B cell (primary cell): ENCODE results near the gene RAD50. TPM values are rescaled to one million over a fixed set of nuclear protein-coding genes. Genes with fewer than 3 reads are reported as not detected.

Source experiments
- ATAC-seq: fragments of 200-7000 bp; cut with Tn5 transposase; one replicate; pipeline ENCODE4 v1.10.0; 2021; ENCODE audit warnings: low read depth, mild to moderate bottlenecking, moderate number of reproducible peaks, moderate library complexity
- CTCF ChIA-PET: fragments of 350-600 bp; sonication (Branson Sonifier 250); formaldehyde crosslinking; loops from one replicate; lab custom pipeline; 2021; ENCODE audit warnings: antibody characterized with exemption, inconsistent platforms; lab: Charles Lee
- POLR2A ChIA-PET: fragments of 350-600 bp; sonication (Branson Sonifier 250); formaldehyde crosslinking; loops from one replicate; lab custom pipeline; 2021; ENCODE audit warnings: antibody characterized with exemption; lab: Charles Lee
- DNase-seq: peaks from one replicate; pipeline ENCODE4 v3.0.0; 2013
- H2AFZ ChIP-seq: 2 replicates; pipeline ENCODE4 v1.6.1; 2012; ENCODE audit warnings: mild to moderate bottlenecking, low read depth, low read length; ENCODE audit not compliant: insufficient read depth, poor library complexity, severe bottlenecking
- H3K27ac ChIP-seq, 2 donors: 1 replicate in 1 of 2; 2 replicates in 1 of 2; pipeline ENCODE4 v1.5.1; 2012 to 2013; ENCODE audit warnings: low read length in 2 of 2, mild to moderate bottlenecking in 2 of 2, moderate library complexity in 1 of 2
- H3K27me3 ChIP-seq, 4 experiments: fragments of 200-600 bp in 1 of 4; sonication (generic) in 1 of 4; replicated peaks in 1 of 4; 1 replicate in 2 of 4; 2 replicates in 2 of 4; pipeline versions ENCODE4 v1.6.1 to v1.7.0; 2013 to 2016; ENCODE audit warnings: low read length in 3 of 4, mild to moderate bottlenecking in 2 of 4, mixed read lengths in 1 of 4, moderate library complexity in 1 of 4; ENCODE audit not compliant: insufficient read depth in 4 of 4, control insufficient read depth in 3 of 4; ENCODE audit errors: control extremely low read depth in 1 of 4
- H3K36me3 ChIP-seq, 2 experiments: replicated peaks in 1 of 2; 1 replicate in 1 of 2; 2 replicates in 1 of 2; pipeline versions ENCODE4 v1.6.1 to v1.7.1; 2013; ENCODE audit warnings: low read length in 1 of 2; ENCODE audit not compliant: insufficient read depth in 2 of 2, control insufficient read depth in 1 of 2; ENCODE audit errors: control extremely low read depth in 1 of 2, extremely low read depth in 1 of 2
- H3K4me1 ChIP-seq, 2 donors: fragments of 200-600 bp in 1 of 2; sonication (generic) in 1 of 2; 1 replicate in 1 of 2; 2 replicates in 1 of 2; pipeline versions ENCODE4 v1.5.1 to v1.6.1; 2013 to 2017; ENCODE audit warnings: low read length in 2 of 2; ENCODE audit not compliant: control insufficient read depth in 2 of 2, insufficient read depth in 2 of 2
- H3K4me2 ChIP-seq: replicated peaks from 2 replicates; pipeline ENCODE3; 2012; ENCODE audit warnings: mild to moderate bottlenecking, low read depth, low read length; ENCODE audit not compliant: poor library complexity, severe bottlenecking
- H3K4me3 ChIP-seq, 5 experiments: fragments of 200-600 bp in 1 of 5; sonication (generic) in 1 of 5; 1 replicate in 3 of 5; 2 replicates in 2 of 5; pipeline versions ENCODE4 v1.5.1 to v1.7.0; 2011 to 2016; ENCODE audit warnings: low read length in 4 of 5, mild to moderate bottlenecking in 4 of 5, low read depth in 2 of 5, control low read depth in 1 of 5, moderate library complexity in 1 of 5; ENCODE audit not compliant: insufficient read depth in 1 of 5; ENCODE audit errors: control extremely low read depth in 1 of 5, extremely low read depth in 1 of 5
- H3K79me2 ChIP-seq: fragments of 200-600 bp; sonication (generic); one replicate; pipeline ENCODE4 v1.6.0; 2016; ENCODE audit warnings: low read length; ENCODE audit not compliant: control insufficient read depth, insufficient read depth
- H3K9ac ChIP-seq: fragments of 200-600 bp; sonication (generic); 2 replicates; pipeline ENCODE4 v1.6.1; 2017; ENCODE audit warnings: mild to moderate bottlenecking, low read length, moderate library complexity
- H3K9me3 ChIP-seq, 3 donors: one replicate each; pipeline versions ENCODE4 v1.6.1 to v1.7.1; 2013; ENCODE audit warnings: low read length in 2 of 3; ENCODE audit not compliant: control insufficient read depth in 2 of 3, insufficient read depth in 1 of 3; ENCODE audit errors: control extremely low read depth in 1 of 3
- H4K20me1 ChIP-seq: 2 replicates; pipeline ENCODE4 v1.6.0; 2012; ENCODE audit warnings: mild to moderate bottlenecking, low read length; ENCODE audit not compliant: insufficient read depth, control insufficient read depth, poor library complexity, severe bottlenecking
- H3K27ac Mint-ChIP-seq: one replicate; pipeline ENCODE4 v1.8.0; 2021; ENCODE audit warnings: mixed read lengths
- H3K27me3 Mint-ChIP-seq: one replicate; pipeline ENCODE4 v1.8.0; 2021; ENCODE audit warnings: mixed read lengths
- H3K4me1 Mint-ChIP-seq: one replicate; pipeline ENCODE4 v1.8.0; 2021; ENCODE audit warnings: mixed read lengths
- H3K4me3 Mint-ChIP-seq: one replicate; pipeline ENCODE4 v1.8.0; 2021; ENCODE audit warnings: mixed read lengths
- H3K9me3 Mint-ChIP-seq: one replicate; pipeline ENCODE4 v1.8.0; 2022; ENCODE audit warnings: mixed read lengths; ENCODE audit not compliant: insufficient read depth
- CTCF ChIP-seq: fragments of 200-600 bp; IDR thresholded peaks from one replicate; pipeline ENCODE4 v1.8.0; 2022; ENCODE audit warnings: antibody characterized with exemption, mild to moderate bottlenecking
- EZH2 ChIP-seq: IDR thresholded peaks from 2 replicates; pipeline ENCODE4 v1.6.1; 2012; ENCODE audit warnings: borderline replicate concordance, low read depth, mild to moderate bottlenecking, moderate library complexity, low read length; ENCODE audit not compliant: insufficient read depth, poor library complexity, severe bottlenecking
- WGBS: methylation state at CpG from one replicate; pipeline ENCODE4 v1.1.5; 2013; ENCODE audit warnings: missing lambda C conversion rate; ENCODE audit not compliant: insufficient coverage; 5-methylcytosine and 5-hydroxymethylcytosine counted together
- intact Hi-C: fragments of 100-400 bp; cut with micrococcal nuclease; formaldehyde crosslinking; loops from one replicate; pipeline ENCODE4 v1.10.0; 2022
- polyA plus RNA-seq: library from polyadenylated mRNA; depleted of rRNA; stranded (reverse); fragments of >200 nt; gene quantifications from 2 replicates; pipeline ENCODE4 v1.2.3, GENCODE V29; 2012
- total RNA-seq, 2 donors: library from RNA; stranded (reverse); fragments of 120-200 nt in 1 of 2; gene quantifications; 1 replicate in 1 of 2; 2 replicates in 1 of 2; pipeline versions ENCODE4 v1.2.3 to v1.2.4, GENCODE V29; 2013 to 2022

The RAD50 gene
- total and polyA plus RNA-seq, 2 donors (not counting 1 experiment from before 2014, with no cell fraction given), result 11.2 to 32.7 TPM

GRCh38 chr5:132669966-132670882 is 113.4 kb downstream of the RAD50 start:
- intact Hi-C loops, result no loop called here
- Histone ChIP-seq H3K79me2 (no peaks in the 10 kb centered on the region), H3K4me2 (no peak overlapping the region), H3K36me3 (no peaks in the 10 kb centered on the region), H2AFZ (no peak overlapping the region), H3K9me3 (peaks cover 0 to 5% (median 0%) of the 10 kb centered on the region in 3 donors), H3K27ac (no peak overlapping the region), H3K27me3 (peaks cover 0 to 3% (median 0%) of the 10 kb centered on the region in 4 experiments), H3K4me1 (peaks cover 0 to 5% of the 10 kb centered on the region in 2 donors), H4K20me1 (no peaks in the 10 kb centered on the region), H3K9ac (no peak overlapping the region), H3K4me3 (no peak overlapping the region)
- Mint-ChIP-seq H3K27me3 (peaks cover 9% of the 10 kb centered on the region), H3K9me3 (no peaks in the 10 kb centered on the region), H3K4me1 (peaks cover 3% of the 10 kb centered on the region), H3K27ac (no peak overlapping the region), H3K4me3 (no peak overlapping the region)
- no peak for DNase-seq
- POLR2A ChIA-PET, result no interaction called here
- CTCF ChIA-PET, result no interaction called here
- TF ChIP-seq EZH2 (no peak), CTCF (no peak)
- ATAC-seq, result no peak
- 94% methylated on average over 12 of the region's 16 CpGs for WGBS

DNA sequence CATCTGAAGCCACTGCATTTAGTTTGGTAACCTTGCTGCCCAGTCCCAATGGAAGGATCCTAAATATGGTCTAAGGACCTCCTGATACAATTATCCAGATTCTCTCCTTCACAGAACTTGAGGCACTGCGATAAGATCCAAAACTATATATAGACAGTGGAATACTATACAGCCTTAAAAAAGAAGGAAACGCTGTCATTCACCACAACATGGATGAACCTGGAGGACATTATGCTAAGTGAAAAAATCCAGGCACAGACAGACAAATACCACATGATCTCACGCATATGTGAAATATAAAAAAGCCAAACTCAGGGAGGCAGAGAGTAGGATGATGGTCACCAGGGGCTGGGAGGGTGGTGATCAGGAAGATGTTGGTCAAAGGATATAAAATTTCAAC is 114.2 kb downstream of the RAD50 start:
- CTCF ChIA-PET, result no interaction called here
- ATAC-seq, result no peak
- H3K27ac Mint-ChIP-seq, result no peak overlapping the region
- Histone ChIP-seq H3K9ac (no peak overlapping the region), H3K27ac (no peak overlapping the region), H3K4me3 (no peak overlapping the region), H3K9me3 (peaks cover 0 to 5% (median 0%) of the 10 kb centered on the region in 3 donors), H4K20me1 (no peaks in the 10 kb centered on the region), H3K27me3 (peaks cover 0 to 3% (median 0%) of the 10 kb centered on the region in 4 experiments), H3K79me2 (no peaks in the 10 kb centered on the region), H2AFZ (no peak overlapping the region), H3K4me2 (no peak overlapping the region), H3K36me3 (no peaks in the 10 kb centered on the region), H3K4me1 (peaks cover 0 to 5% of the 10 kb centered on the region in 2 donors)
- DNase-seq, result no peak
- WGBS, result 100% methylated on average over 1 of the region's 3 CpGs
- peaks cover 4% of the 10 kb centered on the region for H3K4me1 Mint-ChIP-seq
- H3K4me3 Mint-ChIP-seq, result no peak overlapping the region
- peaks cover 9% of the 10 kb centered on the region for H3K27me3 Mint-ChIP-seq
- intact Hi-C loops, result no loop called here
- POLR2A ChIA-PET, result no interaction called here
- TF ChIP-seq EZH2 (no peak), CTCF (no peak)
- no peaks in the 10 kb centered on the region for H3K9me3 Mint-ChIP-seq
